ENCODE measurements around the gene DDX55. TPM values are rescaled to one million over a fixed set of nuclear protein-coding genes. Genes with fewer than 3 reads are reported as not detected.

The DDX55 gene
- total and polyA plus RNA-seq, 2 of the 13 experiments (the other 11 are each of a cell fraction or from before 2014, with no cell fraction given): 22.2 to 37.0 TPM

GRCh38 chr12:123614110-123614509 is 12.2 kb downstream of the DDX55 start (continued):
- TF ChIP-seq KLF13 (CRISPR knock-in tag; IDR thresholded peaks at IDR 0.05): no peak
- no peak for TF ChIP-seq ZNF12 (CRISPR knock-in tag; IDR thresholded peaks at IDR 0.05)
- no peak for TF ChIP-seq GATA4 (IDR thresholded peaks at IDR 0.05; ENCODE audit: borderline replicate concordance, low read depth)
- TF ChIP-seq FOXP1 (IDR thresholded peaks at IDR 0.05): no peak
- TF ChIP-seq FOXP1 (CRISPR knock-in tag; IDR thresholded peaks at IDR 0.05): no peak
- TF ChIP-seq ISL2 (CRISPR knock-in tag; IDR thresholded peaks at IDR 0.05): no peak
- TF ChIP-seq, protein P1, sequence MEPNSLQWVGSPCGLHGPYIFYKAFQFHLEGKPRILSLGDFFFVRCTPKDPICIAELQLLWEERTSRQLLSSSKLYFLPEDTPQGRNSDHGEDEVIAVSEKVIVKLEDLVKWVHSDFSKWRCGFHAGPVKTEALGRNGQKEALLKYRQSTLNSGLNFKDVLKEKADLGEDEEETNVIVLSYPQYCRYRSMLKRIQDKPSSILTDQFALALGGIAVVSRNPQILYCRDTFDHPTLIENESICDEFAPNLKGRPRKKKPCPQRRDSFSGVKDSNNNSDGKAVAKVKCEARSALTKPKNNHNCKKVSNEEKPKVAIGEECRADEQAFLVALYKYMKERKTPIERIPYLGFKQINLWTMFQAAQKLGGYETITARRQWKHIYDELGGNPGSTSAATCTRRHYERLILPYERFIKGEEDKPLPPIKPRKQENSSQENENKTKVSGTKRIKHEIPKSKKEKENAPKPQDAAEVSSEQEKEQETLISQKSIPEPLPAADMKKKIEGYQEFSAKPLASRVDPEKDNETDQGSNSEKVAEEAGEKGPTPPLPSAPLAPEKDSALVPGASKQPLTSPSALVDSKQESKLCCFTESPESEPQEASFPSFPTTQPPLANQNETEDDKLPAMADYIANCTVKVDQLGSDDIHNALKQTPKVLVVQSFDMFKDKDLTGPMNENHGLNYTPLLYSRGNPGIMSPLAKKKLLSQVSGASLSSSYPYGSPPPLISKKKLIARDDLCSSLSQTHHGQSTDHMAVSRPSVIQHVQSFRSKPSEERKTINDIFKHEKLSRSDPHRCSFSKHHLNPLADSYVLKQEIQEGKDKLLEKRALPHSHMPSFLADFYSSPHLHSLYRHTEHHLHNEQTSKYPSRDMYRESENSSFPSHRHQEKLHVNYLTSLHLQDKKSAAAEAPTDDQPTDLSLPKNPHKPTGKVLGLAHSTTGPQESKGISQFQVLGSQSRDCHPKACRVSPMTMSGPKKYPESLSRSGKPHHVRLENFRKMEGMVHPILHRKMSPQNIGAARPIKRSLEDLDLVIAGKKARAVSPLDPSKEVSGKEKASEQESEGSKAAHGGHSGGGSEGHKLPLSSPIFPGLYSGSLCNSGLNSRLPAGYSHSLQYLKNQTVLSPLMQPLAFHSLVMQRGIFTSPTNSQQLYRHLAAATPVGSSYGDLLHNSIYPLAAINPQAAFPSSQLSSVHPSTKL (CRISPR knock-in tag; IDR thresholded peaks at IDR 0.05): no peak
- TF ChIP-seq NCOR1 (IDR thresholded peaks at IDR 0.05; ENCODE audit: borderline replicate concordance, low read length): no peak

DNA sequence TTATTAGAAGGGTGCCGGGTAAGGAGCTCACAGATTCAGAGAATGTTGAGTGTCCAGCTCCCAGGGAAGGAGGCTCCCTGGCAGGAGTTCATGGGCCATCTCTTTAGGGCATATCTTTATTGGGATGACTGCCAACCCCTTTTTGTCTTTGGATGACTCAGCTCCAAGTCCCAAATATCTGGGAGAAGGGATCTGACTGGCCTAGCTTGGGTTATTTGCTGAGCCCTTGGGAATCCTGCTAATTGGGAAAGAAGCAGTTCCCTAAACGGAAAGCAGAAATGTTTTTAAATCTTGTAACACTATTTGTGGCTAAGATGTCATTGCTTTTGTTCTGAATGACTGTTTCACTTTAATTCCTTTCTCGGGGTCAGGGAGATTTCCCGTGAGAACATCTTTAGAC is 12.6 kb downstream of the DDX55 start:
- H2AFZ ChIP-seq (ENCODE audit: low read length): no peak overlapping the region
- DNase-seq (ENCODE audit: low spot score) (no peak), ATAC-seq (no peak), FAIRE-seq (no peak)
- no peak overlapping the region for H3K4me2 ChIP-seq (ENCODE audit: low read depth, low read length)
- WGBS (ENCODE audit: low lambda C conversion rate): 80% methylated on average over 4 of the region's 4 CpGs
- CTCF ChIA-PET (ENCODE audit: low intra/inter-chr PET ratio, low total read pairs): no interaction called here
- H3K27ac ChIP-seq (ENCODE audit: extremely low read length, insufficient read depth, low read length): no peak overlapping the region
- in situ Hi-C loops (cut with HindIII; ENCODE audit: extremely low pct_ligation_motif_present, low pct_unique_long_range_greater_than_20kb): no loop called here
- TF ChIP-seq ESRRA (CRISPR knock-in tag; IDR thresholded peaks at IDR 0.05; ENCODE audit: low read depth) (no peak), CBX2 (IDR thresholded peaks at IDR 0.05; ENCODE audit: low read depth, low read length) (no peak), CBX2 (CRISPR knock-in tag; IDR thresholded peaks at IDR 0.05; ENCODE audit: low read depth) (no peak), ISX (CRISPR knock-in tag; conservative IDR thresholded peaks at IDR 0.05) (no peak), TOPORS (CRISPR knock-in tag; IDR thresholded peaks at IDR 0.05) (no peak), XRCC5 (optimal IDR thresholded peaks at IDR 0.05; ENCODE audit: low read length) (no peak), ZBTB1 (CRISPR knock-in tag; IDR thresholded peaks at IDR 0.05; ENCODE audit: borderline replicate concordance) (no peak), SMAD9 (CRISPR knock-in tag; IDR thresholded peaks at IDR 0.05) (no peak), SATB2 (CRISPR knock-in tag; IDR thresholded peaks at IDR 0.05) (no peak), MYNN (CRISPR knock-in tag; IDR thresholded peaks at IDR 0.05; ENCODE audit: low read depth) (no peak), IKZF1 (IDR thresholded peaks at IDR 0.05) (no peak), ZNF225 (CRISPR knock-in tag; IDR thresholded peaks at IDR 0.05) (no peak)
- TF ChIP-seq, protein P2, sequence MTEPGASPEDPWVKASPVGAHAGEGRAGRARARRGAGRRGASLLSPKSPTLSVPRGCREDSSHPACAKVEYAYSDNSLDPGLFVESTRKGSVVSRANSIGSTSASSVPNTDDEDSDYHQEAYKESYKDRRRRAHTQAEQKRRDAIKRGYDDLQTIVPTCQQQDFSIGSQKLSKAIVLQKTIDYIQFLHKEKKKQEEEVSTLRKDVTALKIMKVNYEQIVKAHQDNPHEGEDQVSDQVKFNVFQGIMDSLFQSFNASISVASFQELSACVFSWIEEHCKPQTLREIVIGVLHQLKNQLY (CRISPR knock-in tag; IDR thresholded peaks at IDR 0.05): no peak
- TF ChIP-seq, protein P3, sequence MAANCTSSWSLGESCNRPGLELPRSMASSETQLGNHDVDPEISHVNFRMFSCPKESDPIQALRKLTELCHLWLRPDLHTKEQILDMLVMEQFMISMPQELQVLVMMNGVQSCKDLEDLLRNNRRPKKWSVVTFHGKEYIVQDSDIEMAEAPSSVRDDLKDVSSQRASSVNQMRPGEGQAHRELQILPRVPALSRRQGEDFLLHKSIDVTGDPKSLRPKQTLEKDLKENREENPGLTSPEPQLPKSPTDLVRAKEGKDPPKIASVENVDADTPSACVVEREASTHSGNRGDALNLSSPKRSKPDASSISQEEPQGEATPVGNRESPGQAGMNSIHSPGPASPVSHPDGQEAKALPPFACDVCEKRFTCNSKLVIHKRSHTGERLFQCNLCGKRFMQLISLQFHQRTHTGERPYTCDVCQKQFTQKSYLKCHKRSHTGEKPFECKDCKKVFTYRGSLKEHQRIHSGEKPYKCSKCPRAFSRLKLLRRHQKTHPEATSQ (CRISPR knock-in tag; IDR thresholded peaks at IDR 0.05; ENCODE audit: borderline replicate concordance): no peak
- POLR2A ChIA-PET: no interaction called here
- no peaks in the 10 kb centered on the region for H3K4me1 ChIP-seq (ENCODE audit: insufficient read depth, low read length)
- H3K9me3 ChIP-seq (ENCODE audit: low read length): no peaks in the 10 kb centered on the region
- H3K4me3 ChIP-seq (replicated peaks in 1 of 3; ENCODE audit: insufficient read depth in 1 of 3, low read depth in 2 of 3, low read length in 3 of 3): no peak overlapping the region
- BruUV-seq (replicated peaks): no TSS peak
- no peaks in the 10 kb centered on the region for H3K27me3 ChIP-seq (ENCODE audit: control insufficient read depth in 1 of 2, insufficient read depth in 2 of 2, low read length in 2 of 2)
- no peak overlapping the region for H3K9ac ChIP-seq (ENCODE audit: insufficient read depth, low read depth, low read length)
- no peaks in the 10 kb centered on the region for H3K79me2 ChIP-seq (ENCODE audit: insufficient read depth, low read length)
- H3K36me3 ChIP-seq (replicated peaks in 1 of 2; ENCODE audit: control insufficient read depth in 1 of 2, insufficient read depth in 2 of 2, low read length in 2 of 2): peaks cover 35 to 83% of the 10 kb centered on the region in 2 experiments
- intact Hi-C loops (cut with micrococcal nuclease; ENCODE audit: unreplicated experiment): no loop called here
- 0 out of 2 replicates have a peak, but pooled peaks cover 4% of the 10 kb centered on the region for H4K20me1 ChIP-seq (ENCODE audit: insufficient read depth, low read length)

Data from HepG2 (cell line).